Cardiac septum (tissue), 1 donor: ENCODE measurements around the gene MINDY2. TPM values are rescaled to one million over a fixed set of nuclear protein-coding genes. Genes with fewer than 3 reads are reported as not detected.
"Not testable (repeated sequence)": the region's sequence is repeated elsewhere in the genome, so short reads cannot be mapped to it uniquely, and the experiment has no call there.

Source experiments
- DNase-seq: peaks from one replicate; pipeline ENCODE4 v3.0.0-alpha.2; 2020; ENCODE audit warnings: low spot score
- intact Hi-C: fragments of 100-400 bp; cut with DNase I; formaldehyde crosslinking; loops from one replicate; pipeline ENCODE4 v1.14.0; 2022
- total RNA-seq: library from RNA; stranded (reverse); fragmentation: NEBNext Ultra II Directional; extraction: Animal tissue kit (Norgen Biotek cat#: 25700); gene quantifications from one replicate; pipeline ENCODE4 v1.2.1, GENCODE V29; 2021
- donor health status: DM: no; HTN: no; CAD: no.

The MINDY2 gene
- total RNA-seq, 1 donor from 2014 or later, result 33.4 TPM

DNA sequence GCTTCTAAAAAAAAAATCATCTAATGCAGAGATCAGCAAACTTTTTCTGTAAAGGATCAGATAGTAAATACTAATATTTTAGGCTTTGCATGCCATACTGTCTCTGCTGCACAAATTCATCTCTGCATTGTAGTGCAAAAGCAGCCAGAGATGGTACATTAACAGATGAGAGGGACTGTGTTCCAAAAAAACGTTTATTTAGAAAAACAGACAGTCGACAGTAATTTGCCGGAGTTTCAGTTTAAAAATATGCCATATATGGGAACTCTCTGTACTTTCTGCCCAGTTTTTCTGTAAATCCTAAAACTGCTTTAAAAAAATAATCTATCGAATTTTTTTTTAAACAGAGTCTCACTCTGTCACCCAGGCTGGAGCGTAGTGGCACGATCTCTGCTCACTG lies 14.3 kb downstream of the MINDY2 start:
- intact Hi-C loops, result no loop called here
- no peak for DNase-seq

DNA sequence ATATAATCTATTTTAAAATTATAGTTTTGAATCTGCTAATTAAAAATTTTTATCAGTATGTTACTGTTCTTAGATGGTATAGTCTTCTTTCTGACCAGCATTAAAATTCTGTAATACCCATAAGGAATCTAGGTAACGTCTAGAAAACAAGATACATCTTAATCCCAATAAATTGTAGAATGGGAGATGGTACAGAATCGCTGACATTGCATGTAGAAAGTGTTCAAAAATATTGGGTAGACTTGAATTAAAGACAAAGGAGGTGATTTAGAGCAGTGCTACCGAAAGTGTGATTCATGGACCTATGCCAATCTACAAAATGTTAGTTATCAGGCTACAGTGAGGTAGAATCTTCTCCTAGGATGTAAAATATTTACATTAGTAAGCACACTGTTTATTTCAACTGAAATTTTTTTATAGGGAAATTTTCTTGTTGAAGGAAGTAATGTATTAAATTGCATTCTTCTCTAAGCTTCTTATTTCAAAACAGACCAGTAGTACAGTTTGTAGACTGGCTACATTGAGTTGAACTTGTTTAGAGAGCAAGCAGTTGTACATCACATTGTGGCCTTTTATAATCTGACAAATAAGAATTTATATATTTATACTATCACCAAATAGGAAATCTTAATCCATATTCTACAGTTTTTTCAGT lies 17.1 kb downstream of the MINDY2 start:
- intact Hi-C loops, result no loop called here
- DNase-seq, result no peak

DNA sequence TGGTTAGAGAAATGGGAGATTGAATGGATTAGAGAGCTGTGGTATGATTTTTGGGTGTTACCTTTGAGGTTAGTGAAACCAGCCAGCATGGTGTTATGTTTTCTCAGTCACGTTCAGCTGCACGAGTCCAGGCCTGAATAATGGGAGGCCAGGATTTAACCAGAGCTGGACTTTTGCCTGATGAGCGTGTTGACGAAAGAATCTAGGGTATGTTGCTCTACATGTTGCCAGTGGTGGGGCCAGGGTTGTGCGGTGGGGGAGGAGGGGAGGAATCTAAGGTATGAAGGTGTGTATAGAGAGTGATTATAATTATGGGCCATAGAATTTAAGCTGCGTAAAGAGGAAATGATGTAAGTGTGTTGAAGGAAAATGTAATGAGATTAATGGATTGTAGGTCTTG lies 22.8 kb downstream of the MINDY2 start:
- intact Hi-C loops, result no loop called here
- DNase-seq, result no peak

DNA sequence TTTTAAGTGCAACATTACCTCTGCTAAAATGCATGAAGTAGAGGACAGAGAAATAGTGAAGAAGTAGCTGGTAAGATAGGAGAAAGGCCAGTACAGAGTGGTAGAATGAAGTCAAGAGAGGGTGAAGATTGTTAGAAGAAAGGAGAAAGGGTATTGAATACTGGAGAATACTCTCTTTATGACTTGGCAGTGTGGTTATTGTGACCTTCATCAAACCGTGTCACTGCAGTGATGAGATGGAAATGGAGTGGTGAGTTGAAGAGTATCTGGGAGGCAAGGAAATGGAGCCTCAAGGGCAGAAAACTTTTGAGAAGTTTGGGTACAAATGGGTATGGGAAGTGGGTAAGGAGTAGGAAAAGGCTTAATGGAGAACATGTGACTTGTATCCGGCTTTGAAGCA lies 24.7 kb downstream of the MINDY2 start:
- intact Hi-C loops, result no loop called here
- DNase-seq, result no peak

DNA sequence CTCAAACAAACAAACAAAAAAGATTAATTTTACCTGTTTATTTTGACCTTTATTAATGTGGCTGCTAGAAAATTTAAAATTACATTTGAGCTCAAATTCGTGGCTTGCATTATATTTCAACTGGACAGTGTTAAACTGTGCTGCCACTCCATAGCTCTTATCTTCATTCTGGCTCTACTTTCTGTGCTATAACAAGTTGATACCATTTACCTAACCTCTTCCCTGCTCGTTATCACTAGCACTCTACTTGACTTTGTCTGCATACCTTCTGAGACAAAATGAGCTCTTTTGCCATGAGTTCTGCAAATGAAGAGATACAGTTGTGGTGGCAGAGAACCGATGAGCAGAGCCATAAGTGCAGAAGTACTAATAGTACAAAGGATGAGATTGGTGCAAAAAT lies 26.4 kb downstream of the MINDY2 start:
- no peak for DNase-seq

DNA sequence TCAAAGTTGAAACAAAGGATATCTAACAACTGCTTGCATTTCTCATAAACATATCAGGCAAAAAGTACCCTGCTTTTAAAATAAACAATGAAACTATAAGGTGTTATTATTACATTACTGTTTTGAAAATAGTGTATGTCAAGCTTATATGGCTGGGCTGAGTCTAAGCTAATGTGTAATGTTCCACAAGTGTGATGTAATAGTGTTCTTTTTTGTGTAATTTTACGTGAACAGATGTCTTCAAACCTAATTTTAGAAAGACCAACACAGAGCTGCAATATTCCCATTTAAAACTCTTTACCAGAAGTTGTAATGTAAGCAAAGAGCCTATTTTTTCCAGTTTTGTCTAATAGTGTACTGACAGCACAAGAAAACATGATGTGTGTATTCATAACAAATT lies 34.0 kb downstream of the MINDY2 start:
- intact Hi-C loops, result no loop called here

More for the DNA sequence above, 26.4 kb downstream of the MINDY2 start:
- intact Hi-C loops, result no loop called here

DNA sequence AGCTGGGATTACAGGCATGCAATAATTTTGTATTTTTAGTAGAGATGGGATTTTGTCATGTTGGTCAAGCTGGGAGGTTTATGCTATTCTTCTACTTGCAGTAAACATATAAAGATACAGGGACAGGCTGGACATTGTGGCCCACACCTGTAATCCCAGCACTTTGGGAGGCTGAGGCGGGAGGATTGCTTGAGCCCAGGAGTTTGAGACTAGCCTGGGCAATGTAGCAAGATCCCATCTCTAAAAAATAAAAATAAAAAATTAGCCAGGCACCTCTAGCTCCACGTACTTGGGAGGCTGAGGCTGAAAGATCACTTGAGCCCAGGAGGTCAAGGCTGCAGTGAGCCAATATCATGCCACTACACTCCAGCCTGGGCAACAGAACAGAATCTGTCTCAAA lies 52.2 kb downstream of the MINDY2 start:
- DNase-seq, intact Hi-C loops: not testable (repeated sequence)

More for the DNA sequence above, 34.0 kb downstream of the MINDY2 start:
- no peak for DNase-seq

DNA sequence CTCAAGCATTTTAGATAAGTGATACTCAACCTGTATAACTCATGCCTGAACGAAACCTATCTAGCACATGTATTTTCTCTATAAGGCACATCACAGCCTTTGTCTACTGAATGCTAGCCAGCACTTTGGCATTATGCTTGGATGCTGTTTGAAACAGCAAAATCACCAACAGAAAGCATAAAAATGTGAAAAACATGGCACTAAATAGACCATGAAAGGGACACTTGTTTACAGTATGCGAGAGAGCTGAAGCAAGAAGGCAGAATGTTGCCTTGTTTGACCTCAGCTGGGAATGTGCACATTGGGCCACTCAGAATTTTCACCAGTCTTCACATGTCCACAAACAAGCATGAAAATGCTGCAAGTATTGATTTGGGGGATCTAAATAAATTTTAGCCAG lies 59.5 kb downstream of the MINDY2 start:
- intact Hi-C loops, result no loop called here
- DNase-seq, result no peak

DNA sequence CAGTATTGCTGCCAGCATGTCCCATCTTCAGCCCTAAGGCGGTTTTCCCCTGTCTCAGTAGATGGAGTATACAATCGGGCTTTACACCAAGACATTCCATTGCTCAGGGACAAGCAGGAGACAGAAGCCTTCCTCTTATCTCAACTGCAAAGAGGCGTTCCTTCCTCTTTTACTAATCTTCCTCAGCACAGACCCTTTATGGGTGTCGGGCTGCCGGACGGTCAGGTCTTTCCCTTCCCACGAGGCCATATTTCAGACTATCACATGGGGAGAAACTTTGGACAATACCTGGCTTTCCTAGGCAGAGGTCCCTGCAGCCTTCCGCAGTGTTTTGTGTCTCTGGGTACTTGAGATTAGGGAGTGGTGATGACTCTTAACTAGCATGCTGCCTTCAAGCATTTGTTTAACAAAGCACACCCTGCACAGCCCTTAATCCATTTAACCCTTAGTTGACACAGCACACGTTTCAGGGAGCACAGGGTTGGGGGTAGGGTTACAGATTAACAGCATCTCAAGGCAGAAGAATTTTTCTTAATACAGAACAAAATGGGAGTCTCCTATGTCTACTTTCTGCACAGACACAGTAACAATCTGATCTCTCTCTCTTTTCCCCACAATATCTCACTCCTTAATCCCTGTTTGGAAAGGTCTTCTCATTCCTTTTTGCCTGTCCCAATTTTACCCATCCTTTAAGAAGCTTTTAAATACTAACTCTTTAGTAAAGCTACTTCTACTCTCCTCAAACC lies 62.8 kb downstream of the MINDY2 start:
- DNase-seq, intact Hi-C loops: not testable (repeated sequence)

DNA sequence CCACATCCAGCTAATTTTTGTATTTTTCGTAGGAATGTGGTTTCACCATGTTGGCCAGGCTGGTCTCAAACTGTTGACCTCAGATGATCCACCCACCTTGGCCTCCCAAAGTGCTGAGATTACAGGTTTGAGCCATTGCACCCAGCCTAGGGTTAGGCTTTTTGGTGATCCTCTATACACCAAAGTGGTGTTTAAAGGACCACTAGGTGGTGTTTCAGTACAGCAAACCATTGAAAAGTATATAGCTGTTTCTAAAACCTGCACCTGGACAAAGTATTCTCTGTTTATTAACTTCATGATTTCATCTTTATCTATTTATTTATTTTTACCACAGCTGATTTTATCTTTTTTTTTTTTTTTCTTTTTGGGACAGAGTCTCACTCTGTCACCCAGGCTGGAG lies 68.4 kb downstream of the MINDY2 start:
- intact Hi-C loops, result no loop called here
- no peak for DNase-seq

DNA sequence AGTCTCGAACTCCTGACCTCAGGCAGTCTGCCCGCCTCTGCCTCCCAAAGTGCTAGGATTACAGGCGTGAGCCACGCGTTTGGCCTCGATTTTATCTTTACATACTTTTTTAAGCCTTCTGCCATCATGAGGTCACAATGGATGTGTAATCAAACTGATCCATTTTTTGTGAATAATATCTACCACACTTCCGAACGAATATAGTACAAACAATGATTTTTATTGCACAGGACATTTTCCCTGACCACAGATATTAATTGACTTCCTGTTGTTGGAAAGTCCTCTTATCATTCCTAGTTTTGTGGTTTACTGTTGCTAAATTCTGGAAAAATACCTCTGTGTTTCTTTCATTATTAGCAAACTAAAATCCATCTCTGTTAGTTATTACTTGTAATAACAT lies 68.9 kb downstream of the MINDY2 start:
- intact Hi-C loops, result no loop called here
- DNase-seq, result no peak

DNA sequence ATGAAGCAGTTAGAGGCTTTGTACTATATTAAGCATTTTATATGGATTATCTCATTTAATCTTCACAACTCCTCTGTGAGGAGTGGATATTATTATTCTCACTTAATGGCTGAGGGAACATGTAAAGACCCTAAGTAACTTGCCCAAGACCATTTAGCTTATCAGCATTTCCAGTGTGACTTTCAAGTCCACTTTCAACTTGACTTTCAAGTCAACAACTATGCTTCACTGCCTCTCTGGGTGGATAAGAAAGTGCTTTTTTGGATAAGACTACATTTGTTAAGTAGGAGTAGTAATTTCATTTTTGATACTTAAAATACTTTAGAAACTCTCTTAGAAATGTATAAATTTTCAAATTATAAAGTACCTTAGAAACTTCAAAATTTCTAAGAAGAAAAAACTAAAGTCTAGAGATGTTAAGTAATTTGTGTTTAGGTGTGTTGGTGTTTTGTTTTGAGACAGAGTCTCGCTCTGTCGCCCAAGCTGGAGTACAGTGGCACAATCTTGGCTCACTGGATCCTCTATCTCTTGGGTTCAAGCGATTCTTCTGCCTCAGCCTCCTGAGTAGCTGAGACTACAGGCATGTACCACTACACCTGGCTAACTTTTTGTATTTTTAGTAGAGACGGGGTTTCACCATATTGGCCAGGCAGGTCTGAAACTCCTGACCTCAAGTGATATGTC lies 71.8 kb downstream of the MINDY2 start:
- intact Hi-C loops, result no loop called here
- DNase-seq, result no peak

DNA sequence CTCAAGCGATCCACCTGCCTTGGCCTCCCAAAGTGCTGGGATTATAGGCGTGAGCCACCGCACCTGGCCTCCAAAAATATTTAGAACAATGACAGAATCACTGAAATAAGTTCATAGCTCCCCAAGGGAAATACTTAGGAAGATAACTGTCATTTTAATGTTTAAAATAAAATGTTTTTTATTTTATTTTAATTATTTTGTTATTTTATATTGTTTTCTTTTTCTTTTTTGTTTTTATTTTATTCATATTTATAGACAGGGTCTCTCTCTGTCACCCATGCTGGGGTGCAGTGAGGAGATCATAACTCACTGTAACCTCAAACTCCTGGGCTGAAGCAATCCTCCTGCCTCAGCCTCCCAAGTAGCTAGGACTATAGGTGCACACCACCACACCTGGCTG lies 80.1 kb downstream of the MINDY2 start:
- DNase-seq, intact Hi-C loops: not testable (repeated sequence)

DNA sequence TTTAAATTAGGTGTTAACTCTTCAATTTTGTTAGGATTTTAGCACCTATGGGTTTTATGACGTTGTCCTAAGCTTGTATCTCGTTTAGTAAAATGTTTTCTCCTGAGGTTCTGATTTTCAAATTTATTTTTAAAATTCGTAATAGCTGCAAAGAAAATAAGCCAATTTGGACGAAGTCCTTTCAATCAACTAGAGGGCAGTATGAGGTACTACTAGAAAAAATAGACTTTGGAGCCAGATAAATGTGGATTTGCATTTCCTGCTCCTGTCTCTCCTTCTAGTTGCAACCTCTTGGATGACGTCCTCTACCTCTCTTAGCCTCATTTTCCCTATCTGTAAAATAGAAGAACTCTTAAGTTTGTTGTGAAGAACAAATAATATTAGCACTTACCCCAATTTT lies 81.2 kb downstream of the MINDY2 start:
- DNase-seq, result no peak
- intact Hi-C loops, result no loop called here

DNA sequence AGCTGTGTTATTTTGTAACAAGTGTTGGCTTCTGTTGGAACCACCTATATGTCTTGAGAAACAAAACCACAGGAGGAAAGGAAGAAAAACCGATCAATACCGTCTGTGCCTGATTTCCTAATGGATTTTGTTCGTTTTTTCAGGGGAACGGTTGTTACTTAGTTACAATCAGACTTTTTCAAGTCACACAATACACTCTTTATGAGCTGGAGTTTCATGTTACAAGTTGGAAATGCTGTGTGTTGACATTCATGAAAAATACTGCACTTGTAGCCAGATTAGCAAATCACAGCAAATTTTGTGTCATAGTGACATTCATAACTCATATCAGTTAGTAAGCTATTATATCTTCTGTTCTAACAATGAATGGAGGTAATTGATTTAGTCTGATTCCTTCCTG lies 83.5 kb downstream of the MINDY2 start:
- intact Hi-C loops, result no loop called here
- no peak for DNase-seq

DNA sequence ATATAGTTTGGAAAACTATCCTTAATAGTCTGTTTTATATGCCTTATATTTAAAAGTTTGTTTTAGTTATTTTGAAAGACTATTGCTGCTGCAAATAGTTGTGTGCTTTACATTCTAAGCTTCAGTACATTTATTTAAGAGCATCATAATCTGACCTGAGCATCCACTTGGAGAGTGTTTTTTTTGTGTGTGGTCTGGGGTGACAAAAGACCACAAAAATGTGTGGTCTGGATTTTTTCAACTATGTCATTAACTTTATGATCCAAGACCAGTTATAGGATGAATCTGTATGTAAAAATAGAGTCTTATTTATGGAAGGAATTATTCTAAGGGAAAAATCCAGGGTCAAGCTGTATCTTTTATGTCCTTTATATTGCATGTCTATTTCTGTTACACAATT lies 85.0 kb downstream of the MINDY2 start:
- DNase-seq, result no peak
- intact Hi-C loops, result no loop called here

DNA sequence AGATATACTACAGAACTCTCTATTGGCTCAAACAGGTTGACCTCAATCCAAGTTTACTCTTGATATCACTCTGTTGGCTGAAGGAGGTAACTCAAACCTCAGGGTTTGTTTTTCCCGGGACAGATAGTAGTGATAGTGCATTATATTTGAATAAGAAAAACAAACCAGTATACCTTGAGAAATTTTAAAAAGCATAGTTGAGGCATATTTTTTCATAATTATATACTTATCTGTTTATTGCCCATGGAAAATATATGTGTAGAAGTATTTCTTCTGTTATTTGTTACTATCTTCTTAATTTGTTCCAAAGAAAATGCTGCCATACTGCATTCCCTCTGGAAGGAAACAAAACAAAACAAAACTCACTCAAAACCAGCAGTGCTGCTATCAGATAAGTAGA lies 85.5 kb downstream of the MINDY2 start:
- intact Hi-C loops, DNase-seq: not testable (repeated sequence)

DNA sequence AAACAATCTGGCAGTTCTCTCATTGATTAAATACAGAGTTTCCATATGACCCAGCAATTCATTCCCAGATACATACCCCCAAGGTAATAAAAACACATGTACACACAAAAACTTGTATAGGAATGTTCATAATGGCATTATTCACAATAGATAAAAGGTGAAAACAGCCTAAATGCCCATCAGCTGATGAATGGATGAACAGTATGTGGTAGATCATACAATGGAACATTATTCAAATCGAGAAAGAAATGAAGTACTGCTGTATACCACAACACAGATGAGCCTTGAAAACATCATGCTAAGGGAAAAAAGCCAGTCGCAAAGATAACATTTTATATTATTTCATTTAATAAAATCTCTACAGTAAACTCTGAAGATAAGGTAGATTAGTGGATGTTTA lies 91.2 kb downstream of the MINDY2 start:
- intact Hi-C loops, result no loop called here
- DNase-seq, result no peak

DNA sequence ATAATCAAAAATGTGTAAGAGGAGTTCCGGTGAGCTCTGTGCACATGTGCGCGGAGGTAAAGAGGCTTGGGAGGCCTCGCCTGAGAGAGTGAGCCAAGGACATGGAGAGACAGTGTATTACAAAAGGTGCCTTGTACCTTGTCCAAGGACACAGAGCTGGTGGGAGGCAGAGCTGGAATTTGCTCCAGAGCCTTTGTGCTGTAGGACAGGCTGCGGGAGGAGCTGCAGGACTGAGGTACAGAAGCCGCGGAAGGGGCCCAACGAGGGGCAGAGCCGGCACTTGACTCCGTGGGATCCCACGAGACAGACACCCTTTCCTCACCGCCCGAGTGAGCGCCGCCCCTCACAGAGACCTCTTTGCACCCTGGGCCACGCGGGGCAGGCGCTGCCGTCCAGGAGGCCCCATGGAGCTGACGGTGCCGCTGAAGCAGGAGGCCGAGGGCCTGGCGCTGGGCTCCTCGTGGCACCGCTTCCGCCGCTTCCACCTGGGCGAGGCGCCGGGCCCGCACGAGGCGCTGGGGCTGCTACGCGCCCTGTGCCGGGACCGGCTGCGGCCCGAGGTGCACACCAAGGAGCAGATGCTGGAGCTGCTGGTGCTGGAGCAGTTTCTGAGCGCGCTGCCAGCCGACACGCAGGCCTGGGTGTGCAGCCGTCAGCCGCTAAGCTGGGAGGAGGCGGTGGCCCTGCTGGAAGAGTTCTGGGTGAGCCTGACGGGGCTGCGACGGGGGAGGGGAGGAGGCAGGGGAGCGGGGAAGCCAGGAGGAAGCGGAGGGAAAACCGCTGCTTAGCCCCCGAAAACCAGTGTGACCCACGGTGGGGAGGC lies 93.7 kb downstream of the MINDY2 start:
- no peak for DNase-seq
- intact Hi-C loops, result no loop called here

DNA sequence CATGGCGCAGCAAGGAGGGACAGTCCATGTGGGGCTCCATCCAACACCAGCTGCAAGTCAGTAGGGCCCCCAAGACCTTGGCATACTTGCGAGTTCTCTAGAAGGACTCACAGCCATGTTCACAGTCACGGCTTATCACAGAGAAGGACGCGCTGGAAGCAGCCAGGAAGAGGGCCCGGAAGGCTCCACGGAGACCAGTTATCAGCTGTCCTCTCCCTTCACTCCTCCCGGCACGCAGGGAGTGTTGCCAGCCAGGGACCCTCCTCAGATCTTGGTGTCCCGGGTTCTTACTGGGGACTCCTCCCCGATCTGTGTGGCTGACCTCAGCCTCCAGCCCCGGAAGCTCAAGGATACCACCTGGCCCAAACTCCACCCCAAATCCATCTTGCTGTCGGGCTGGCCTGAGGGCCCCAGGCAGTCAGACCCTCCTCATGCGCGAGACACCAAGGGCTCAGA lies 94.4 kb downstream of the MINDY2 start:
- no peak for DNase-seq
- intact Hi-C loops, result no loop called here
